Astrocyte (in vitro differentiated cells and primary cell): ENCODE measurements around the gene MEGF6. TPM values are rescaled to one million over a fixed set of nuclear protein-coding genes. Genes with fewer than 3 reads are reported as not detected.

ENCODE experiments used
- DNase-seq: peaks from one replicate; pipeline ENCODE4 v3.0.0-alpha.2; 2010; ENCODE audit warnings: low read depth
- FAIRE-seq: peaks from 2 replicates; lab custom pipeline; 2011; peaks lifted over from hg19 to GRCh38; lab: Jason Lieb, UNC
- H2AFZ ChIP-seq: 2 replicates; pipeline ENCODE4 v1.6.0; 2012; ENCODE audit warnings: low read depth, low read length, inconsistent platforms
- H3K27ac ChIP-seq: 2 replicates; pipeline ENCODE4 v1.5.1; 2011; ENCODE audit warnings: low read depth, low read length, inconsistent platforms
- H3K27me3 ChIP-seq: 2 replicates; pipeline ENCODE4 v1.6.0; 2011; ENCODE audit warnings: low read length, inconsistent platforms; ENCODE audit not compliant: insufficient read depth
- H3K36me3 ChIP-seq: 2 replicates; pipeline ENCODE4 v1.5.1; 2011; ENCODE audit warnings: low read length, inconsistent platforms; ENCODE audit not compliant: insufficient read depth
- H3K4me1 ChIP-seq: 2 replicates; pipeline ENCODE4 v1.5.1; 2011; ENCODE audit warnings: low read length, inconsistent platforms; ENCODE audit not compliant: insufficient read depth
- H3K4me2 ChIP-seq: 2 replicates; pipeline ENCODE4 v1.6.0; 2012; ENCODE audit warnings: low read length, inconsistent platforms
- H3K4me3 ChIP-seq: 2 replicates; pipeline ENCODE4 v1.5.1; 2011; ENCODE audit warnings: low read depth, mild to moderate bottlenecking, low read length, inconsistent platforms; ENCODE audit not compliant: insufficient read depth
- H3K79me2 ChIP-seq: 2 replicates; pipeline ENCODE4 v1.6.0; 2012; ENCODE audit warnings: mild to moderate bottlenecking, low read length, inconsistent platforms; ENCODE audit not compliant: insufficient read depth
- H3K9ac ChIP-seq: 2 replicates; pipeline ENCODE4 v1.6.0; 2012; ENCODE audit warnings: mild to moderate bottlenecking, low read length, inconsistent platforms
- H3K9me3 ChIP-seq: 2 replicates; pipeline ENCODE4 v1.5.1; 2012; ENCODE audit warnings: low read depth, mild to moderate bottlenecking, low read length, inconsistent platforms; ENCODE audit not compliant: insufficient read depth
- H4K20me1 ChIP-seq: 2 replicates; pipeline ENCODE4 v1.6.0; 2012; ENCODE audit warnings: low read length, inconsistent platforms; ENCODE audit not compliant: insufficient read depth
- H3K27ac Mint-ChIP-seq: one replicate; pipeline ENCODE4 v1.8.0; 2021; ENCODE audit warnings: mild to moderate bottlenecking, mixed read lengths; ENCODE audit not compliant: unreplicated experiment
- H3K27me3 Mint-ChIP-seq: one replicate; pipeline ENCODE4 v1.8.0; 2021; ENCODE audit warnings: low read depth, mixed read lengths; ENCODE audit not compliant: unreplicated experiment
- H3K36me3 Mint-ChIP-seq: one replicate; pipeline ENCODE4 v1.8.0; 2021; ENCODE audit warnings: low read depth, mixed read lengths; ENCODE audit not compliant: unreplicated experiment
- H3K4me1 Mint-ChIP-seq: one replicate; pipeline ENCODE4 v1.8.0; 2021; ENCODE audit warnings: low read depth, mixed read lengths; ENCODE audit not compliant: unreplicated experiment
- H3K4me3 Mint-ChIP-seq: one replicate; pipeline ENCODE4 v1.8.0; 2021; ENCODE audit warnings: mild to moderate bottlenecking, moderate library complexity, mixed read lengths; ENCODE audit not compliant: unreplicated experiment
- H3K9me3 Mint-ChIP-seq: one replicate; pipeline ENCODE4 v1.8.0; 2021; ENCODE audit warnings: mild to moderate bottlenecking, mixed read lengths; ENCODE audit not compliant: unreplicated experiment
- EZH2 ChIP-seq: IDR thresholded peaks from 2 replicates; pipeline ENCODE4 v1.6.1; 2012; ENCODE audit warnings: mild to moderate bottlenecking, low read length, inconsistent platforms; ENCODE audit not compliant: insufficient read depth
- total RNA-seq: library from RNA; stranded (reverse); gene quantifications from 2 replicates; pipeline ENCODE4 v1.2.1, GENCODE V29; 2021
- TF ChIP-seq, protein P1 (sequence below): IDR thresholded peaks from 2 replicates; pipeline ENCODE4 v1.5.1; 2011; ENCODE audit warnings: low read depth, mild to moderate bottlenecking, inconsistent platforms, low read length, moderate library complexity; ENCODE audit not compliant: insufficient read depth

The MEGF6 gene
- total RNA-seq, 1 donor from 2014 or later = 14.8 TPM

GRCh38 chr1:3625151-3625907 is 14.0 kb upstream of the MEGF6 start:
- no peak for FAIRE-seq
- Histone ChIP-seq H3K9ac (peak overlapping the region; percentile 78), H3K27ac (no peak overlapping the region), H3K4me3 (peak overlapping the region; percentile 72), H3K27me3 (no peaks in the 10 kb centered on the region), H3K9me3 (no peaks in the 10 kb centered on the region), H4K20me1 (peaks cover 32% of the 10 kb centered on the region), H3K4me2 (peak overlapping the region; percentile 95), H3K4me1 (peaks cover 17% of the 10 kb centered on the region), H3K79me2 (peaks cover 15% of the 10 kb centered on the region), H3K36me3 (peaks cover 7% of the 10 kb centered on the region), H2AFZ (peak overlapping the region; percentile 56)
- no peaks in the 10 kb centered on the region for H3K9me3 Mint-ChIP-seq
- no peaks in the 10 kb centered on the region for H3K27me3 Mint-ChIP-seq
- H3K4me3 Mint-ChIP-seq = peak overlapping the region; percentile 84
- H3K4me1 Mint-ChIP-seq = peaks cover 4% of the 10 kb centered on the region
- H3K27ac Mint-ChIP-seq = no peak overlapping the region
- DNase-seq = peak; percentile 32
- no peak for TF ChIP-seq EZH2
- TF ChIP-seq, protein P1, sequence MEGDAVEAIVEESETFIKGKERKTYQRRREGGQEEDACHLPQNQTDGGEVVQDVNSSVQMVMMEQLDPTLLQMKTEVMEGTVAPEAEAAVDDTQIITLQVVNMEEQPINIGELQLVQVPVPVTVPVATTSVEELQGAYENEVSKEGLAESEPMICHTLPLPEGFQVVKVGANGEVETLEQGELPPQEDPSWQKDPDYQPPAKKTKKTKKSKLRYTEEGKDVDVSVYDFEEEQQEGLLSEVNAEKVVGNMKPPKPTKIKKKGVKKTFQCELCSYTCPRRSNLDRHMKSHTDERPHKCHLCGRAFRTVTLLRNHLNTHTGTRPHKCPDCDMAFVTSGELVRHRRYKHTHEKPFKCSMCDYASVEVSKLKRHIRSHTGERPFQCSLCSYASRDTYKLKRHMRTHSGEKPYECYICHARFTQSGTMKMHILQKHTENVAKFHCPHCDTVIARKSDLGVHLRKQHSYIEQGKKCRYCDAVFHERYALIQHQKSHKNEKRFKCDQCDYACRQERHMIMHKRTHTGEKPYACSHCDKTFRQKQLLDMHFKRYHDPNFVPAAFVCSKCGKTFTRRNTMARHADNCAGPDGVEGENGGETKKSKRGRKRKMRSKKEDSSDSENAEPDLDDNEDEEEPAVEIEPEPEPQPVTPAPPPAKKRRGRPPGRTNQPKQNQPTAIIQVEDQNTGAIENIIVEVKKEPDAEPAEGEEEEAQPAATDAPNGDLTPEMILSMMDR = no peak
- H3K36me3 Mint-ChIP-seq = peaks cover 10% of the 10 kb centered on the region

- Mint-ChIP-seq H3K36me3 (peaks cover 4% of the 10 kb centered on the region), H3K4me3 (peak within 1 kb of the TSS; percentile 96), H3K27me3 (peaks cover 5% of the 10 kb centered on the region), H3K9me3 (no peaks in the 10 kb centered on the region), H3K4me1 (peaks cover 4% of the 10 kb centered on the region), H3K27ac (peak within 1 kb of the TSS; percentile 60)
- DNase-seq = peak; percentile 80
- Histone ChIP-seq H4K20me1 (peaks cover 23% of the 10 kb centered on the region), H3K27me3 (peaks cover 2% of the 10 kb centered on the region), H3K36me3 (peaks cover 7% of the 10 kb centered on the region), H3K9me3 (no peaks in the 10 kb centered on the region), H3K79me2 (peaks cover 15% of the 10 kb centered on the region), H3K27ac (peak within 1 kb of the TSS; percentile 4), H3K4me2 (peak within 1 kb of the TSS; percentile 99), H3K4me1 (peaks cover 17% of the 10 kb centered on the region), H2AFZ (peak within 1 kb of the TSS; percentile 85), H3K4me3 (peak within 1 kb of the TSS; percentile 72), H3K9ac (peak within 1 kb of the TSS; percentile 87)
- TF ChIP-seq EZH2 = no peak
- TF ChIP-seq, protein P1 = no peak
- no peak for FAIRE-seq
Measured at GRCh38 chr1:3624200-3625136, 13.2 kb upstream of the MEGF6 start, which contains the start of gene TPRG1L. TSS of gene TPRG1L (plus strand) at chr1:3625015. CDS start at chr1:3625073, 58 bp downstream.
